Transverse colon (tissue), 4 donors: Measurements from ENCODE around the gene OR2A25. TPM values are rescaled to one million over a fixed set of nuclear protein-coding genes. Genes with fewer than 3 reads are reported as not detected.

Experiments
- DNase-seq: peaks from one replicate; pipeline ENCODE4 v3.0.0-alpha.2; 2019
- H3K27ac ChIP-seq, 4 donors: fragments of 200-600 bp; sonication (generic); 2 replicates each; pipeline ENCODE4 v1.5.1; 2016 to 2018; ENCODE audit warnings: inconsistent platforms in 4 of 4
- H3K27me3 ChIP-seq: fragments of 200-600 bp; sonication (generic); 2 replicates; pipeline ENCODE4 v1.5.1; 2017; ENCODE audit warnings: inconsistent platforms
- H3K36me3 ChIP-seq, 4 donors: fragments of 200-600 bp; sonication (generic); 2 replicates each; pipeline ENCODE4 v1.5.1; 2017 to 2019; ENCODE audit warnings: inconsistent platforms in 4 of 4
- H3K4me1 ChIP-seq, 4 donors: fragments of 200-600 bp; sonication (generic); 2 replicates each; pipeline ENCODE4 v1.5.1; 2017 to 2020; ENCODE audit warnings: inconsistent platforms in 4 of 4
- H3K4me3 ChIP-seq, 4 donors: fragments of 200-600 bp; sonication (generic); 1 replicate in 1 of 4; 2 replicates in 3 of 4; pipeline versions ENCODE4 v1.5.1 to v1.6.1; 2017 to 2019; ENCODE audit warnings: inconsistent platforms in 4 of 4
- H3K9me3 ChIP-seq, 2 donors: fragments of 200-600 bp; sonication (generic); 2 replicates each; pipeline ENCODE4 v1.5.1; 2017 to 2019; ENCODE audit warnings: inconsistent platforms in 2 of 2
- CTCF ChIP-seq, 5 experiments: fragments of 200-600 bp in 3 of 5; fragments of 450-650 bp in 2 of 5; sonication (generic) in 3 of 5; IDR thresholded peaks; 1 replicate in 2 of 5; 2 replicates in 3 of 5; pipeline ENCODE4 v1.5.1; 2016 to 2017; ENCODE audit warnings: antibody characterized with exemption in 5 of 5, inconsistent platforms in 3 of 5, mild to moderate bottlenecking in 2 of 5, moderate library complexity in 1 of 5
- EP300 ChIP-seq: sonication (generic); formaldehyde crosslinking; IDR thresholded peaks from one replicate; pipeline ENCODE4 v1.6.1; 2017; ENCODE audit warnings: antibody characterized with exemption, low read depth
- POLR2A ChIP-seq: fragments of 450-650 bp; IDR thresholded peaks from one replicate; pipeline ENCODE4 v1.6.1; 2016; ENCODE audit warnings: antibody characterized with exemption, mild to moderate bottlenecking, moderate library complexity
- POLR2AphosphoS5 ChIP-seq, 3 donors: sonication (generic); formaldehyde crosslinking; IDR thresholded peaks; one replicate each; pipeline ENCODE4 v1.6.1; 2016; ENCODE audit warnings: antibody characterized with exemption in 3 of 3
- WGBS, 2 donors: methylation state at CpG; one replicate each; pipeline ENCODE4 v1.1.5; 2018; ENCODE audit warnings: low coverage in 1 of 2; 5-methylcytosine and 5-hydroxymethylcytosine counted together
- in situ Hi-C, 4 donors: fragments of 200-750 bp; cut with MboI; loops; one replicate each; pipeline versions ENCODE4 v1.15.0 to v1.15.1; 2017; ENCODE audit warnings: low sequenced_read_pairs in 3 of 4, low pct_ligation_motif_present in 1 of 4, low pct_unique_long_range_greater_than_20kb in 1 of 4
- intact Hi-C: fragments of 100-400 bp; cut with DNase I; formaldehyde crosslinking; loops from one replicate; pipeline ENCODE4 v1.15.1; 2023; ENCODE audit warnings: low total_unique reads
- total RNA-seq, 4 donors: library from RNA; depleted of rRNA; stranded (reverse); fragments of >200 nt; gene quantifications; one replicate each; pipeline ENCODE4 v1.1.0, GENCODE V29; 2016

OR2A25 gene
- total RNA-seq, 4 donors from 2014 or later = not detected

GRCh38 chr7:144028547-144028946 lies 41.1 kb upstream of the OR2A25 start:
- intact Hi-C loops = no loop called here
- TF ChIP-seq POLR2AphosphoS5 (IDR thresholded peaks at IDR 0.05) (no peak), POLR2A (no peak)
- H3K4me1 ChIP-seq = no peaks in the 10 kb centered on the region
- 64 to 83% methylated on average over 3 of the region's 3 CpGs for WGBS, 2 donors
- DNase-seq = no peak
- no peak overlapping the region for H3K27ac ChIP-seq
- in situ Hi-C loops = no loop called here
- H3K27me3 ChIP-seq = no peaks in the 10 kb centered on the region
- H3K9me3 ChIP-seq = no peaks in the 10 kb centered on the region
- H3K4me3 ChIP-seq = no peak overlapping the region
- H3K36me3 ChIP-seq = no peaks in the 10 kb centered on the region

GRCh38 chr7:144032516-144032915 lies 37.1 kb upstream of the OR2A25 start:
- Histone ChIP-seq H3K36me3 (no peaks in the 10 kb centered on the region), H3K27me3 (no peaks in the 10 kb centered on the region), H3K27ac (no peak overlapping the region), H3K9me3 (no peaks in the 10 kb centered on the region), H3K4me3 (no peak overlapping the region), H3K4me1 (no peaks in the 10 kb centered on the region)
- WGBS, 2 donors = 73 to 84% methylated on average over 5 of the region's 5 CpGs
- intact Hi-C loops (no loop called here), in situ Hi-C loops (no loop called here)
- DNase-seq = no peak
- TF ChIP-seq POLR2AphosphoS5 (IDR thresholded peaks at IDR 0.05) (no peak), POLR2A (no peak), EP300 (no peak), CTCF (IDR thresholded peaks at IDR 0.05) (no peak)

GRCh38 chr7:144032985-144033709 lies 36.5 kb upstream of the OR2A25 start:
- intact Hi-C loops = no loop called here
- DNase-seq = no peak
- whole genome bisulfite sequencing, 2 donors = 50 to 55% methylated on average over 1 of the region's 1 CpG
- Histone ChIP-seq H3K27me3 (no peaks in the 10 kb centered on the region), H3K27ac (no peak overlapping the region), H3K9me3 (no peaks in the 10 kb centered on the region), H3K36me3 (no peaks in the 10 kb centered on the region), H3K4me3 (no peak overlapping the region), H3K4me1 (no peaks in the 10 kb centered on the region)
- no peak for TF ChIP-seq CTCF (IDR thresholded peaks at IDR 0.05)
- TF ChIP-seq POLR2A = no peak
- TF ChIP-seq EP300 = no peak
- TF ChIP-seq POLR2AphosphoS5 (IDR thresholded peaks at IDR 0.05) = no peak
- in situ Hi-C loops = no loop called here

GRCh38 chr7:144035385-144035784 lies 34.2 kb upstream of the OR2A25 start:
- intact Hi-C loops (no loop called here), in situ Hi-C loops (no loop called here)
- Histone ChIP-seq H3K27ac (no peak overlapping the region), H3K4me3 (no peak overlapping the region), H3K36me3 (no peaks in the 10 kb centered on the region), H3K9me3 (no peaks in the 10 kb centered on the region), H3K27me3 (no peaks in the 10 kb centered on the region), H3K4me1 (no peaks in the 10 kb centered on the region)
- TF ChIP-seq EP300 (no peak), POLR2A (no peak), POLR2AphosphoS5 (IDR thresholded peaks at IDR 0.05) (no peak), CTCF (IDR thresholded peaks at IDR 0.05) (no peak)
- DNase-seq = no peak
